Measurements from ENCODE around the gene CAMK2A. TPM values are rescaled to one million over a fixed set of nuclear protein-coding genes. Genes with fewer than 3 reads are reported as not detected.
A peak's percentile ranks its signal among the peaks of the same experiment; 100 is the strongest.

CAMK2A gene
- total and polyA plus RNA-seq, 2 experiments from 2014 or later = 11.8 to 47.7 TPM

DNA sequence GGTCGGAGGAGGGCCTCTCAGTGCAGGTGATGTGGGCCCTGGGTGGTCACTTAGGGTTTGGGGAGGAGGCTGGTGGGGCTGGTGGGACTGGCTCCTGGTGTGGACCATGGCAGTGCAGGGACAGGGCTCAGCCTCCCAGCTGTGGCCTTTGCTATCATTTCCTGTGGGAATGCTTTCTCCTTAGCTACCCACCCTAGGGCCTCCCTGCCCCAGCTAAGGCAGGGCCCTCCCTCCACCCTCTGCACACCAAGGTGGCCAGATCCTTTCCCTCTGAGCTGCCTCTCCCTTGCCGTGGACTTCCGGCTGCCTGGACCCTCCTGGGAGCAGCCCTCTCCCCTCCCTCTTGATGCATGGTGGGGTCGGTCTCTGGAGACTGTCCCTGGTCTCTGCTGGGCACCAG lies 35.9 kb upstream of the CAMK2A start:
- Histone ChIP-seq H3K4me1 (ENCODE audit: low read depth) (no peaks in the 10 kb centered on the region), H3K27me3 (no peaks in the 10 kb centered on the region), H3K27ac (no peak overlapping the region), H3K9me3 (ENCODE audit: low read depth) (no peaks in the 10 kb centered on the region), H3K36me3 (no peaks in the 10 kb centered on the region), H3K4me3 (no peak overlapping the region)
- no peak for DNase-seq (ENCODE audit: low read depth in 1 of 2, low spot score in 1 of 2)
- TF ChIP-seq, protein P1, sequence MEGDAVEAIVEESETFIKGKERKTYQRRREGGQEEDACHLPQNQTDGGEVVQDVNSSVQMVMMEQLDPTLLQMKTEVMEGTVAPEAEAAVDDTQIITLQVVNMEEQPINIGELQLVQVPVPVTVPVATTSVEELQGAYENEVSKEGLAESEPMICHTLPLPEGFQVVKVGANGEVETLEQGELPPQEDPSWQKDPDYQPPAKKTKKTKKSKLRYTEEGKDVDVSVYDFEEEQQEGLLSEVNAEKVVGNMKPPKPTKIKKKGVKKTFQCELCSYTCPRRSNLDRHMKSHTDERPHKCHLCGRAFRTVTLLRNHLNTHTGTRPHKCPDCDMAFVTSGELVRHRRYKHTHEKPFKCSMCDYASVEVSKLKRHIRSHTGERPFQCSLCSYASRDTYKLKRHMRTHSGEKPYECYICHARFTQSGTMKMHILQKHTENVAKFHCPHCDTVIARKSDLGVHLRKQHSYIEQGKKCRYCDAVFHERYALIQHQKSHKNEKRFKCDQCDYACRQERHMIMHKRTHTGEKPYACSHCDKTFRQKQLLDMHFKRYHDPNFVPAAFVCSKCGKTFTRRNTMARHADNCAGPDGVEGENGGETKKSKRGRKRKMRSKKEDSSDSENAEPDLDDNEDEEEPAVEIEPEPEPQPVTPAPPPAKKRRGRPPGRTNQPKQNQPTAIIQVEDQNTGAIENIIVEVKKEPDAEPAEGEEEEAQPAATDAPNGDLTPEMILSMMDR (IDR thresholded peaks at IDR 0.05; ENCODE audit: low read depth, low read length) = no peak

DNA sequence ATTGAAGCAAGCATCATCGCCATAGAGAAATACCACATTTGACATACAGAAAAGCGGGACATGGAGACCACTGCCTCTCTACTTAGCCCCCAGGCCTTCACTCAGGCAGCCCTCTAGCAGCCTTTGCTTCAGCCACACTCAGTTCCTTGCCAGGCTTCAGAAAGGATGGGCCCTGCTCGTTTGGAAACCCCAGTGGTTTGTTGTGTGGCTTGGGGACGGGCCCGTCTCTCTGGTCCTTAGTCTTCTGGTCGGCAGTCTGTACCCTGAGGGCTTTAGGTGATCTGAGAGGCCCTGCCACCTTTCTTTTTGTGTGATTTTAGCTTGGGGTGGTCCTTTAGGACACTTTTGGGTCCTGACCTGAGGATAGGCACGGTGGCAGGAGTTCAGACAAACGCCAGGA lies 34.2 kb upstream of the CAMK2A start:
- peaks cover 12% of the 10 kb centered on the region for H3K4me1 ChIP-seq (ENCODE audit: low read depth)
- H3K9me3 ChIP-seq (ENCODE audit: low read depth) = no peaks in the 10 kb centered on the region
- DNase-seq (ENCODE audit: low read depth in 1 of 2, low spot score in 1 of 2) = no peak
- no peaks in the 10 kb centered on the region for H3K27me3 ChIP-seq
- TF ChIP-seq, protein P1 (IDR thresholded peaks at IDR 0.05; ENCODE audit: low read depth, low read length) = no peak
- H3K27ac ChIP-seq = no peak overlapping the region
- no peak overlapping the region for H3K4me3 ChIP-seq
- H3K36me3 ChIP-seq = no peaks in the 10 kb centered on the region

DNA sequence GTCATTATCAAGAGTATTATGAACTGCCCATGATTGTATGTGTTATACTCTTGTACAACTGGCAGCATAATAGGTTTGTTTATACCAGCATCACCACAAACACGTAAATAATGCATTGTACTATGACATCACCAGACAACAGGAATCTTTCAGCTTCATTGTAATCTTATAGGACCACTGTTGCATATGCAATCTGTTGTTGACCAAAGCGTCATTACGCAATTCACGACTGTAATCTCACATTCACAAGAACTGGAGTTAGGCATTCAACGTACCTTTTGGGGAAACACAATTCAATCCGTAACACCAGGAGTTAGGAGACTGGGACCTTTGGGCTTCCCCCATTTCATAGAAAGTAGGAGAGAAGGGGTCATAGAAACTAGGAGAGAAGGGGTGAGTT lies 33.5 kb upstream of the CAMK2A start:
- H3K27ac ChIP-seq = no peak overlapping the region
- H3K4me1 ChIP-seq (ENCODE audit: low read depth) = peaks cover 17% of the 10 kb centered on the region
- TF ChIP-seq, protein P1 (IDR thresholded peaks at IDR 0.05; ENCODE audit: low read depth, low read length) = no peak
- H3K36me3 ChIP-seq = no peaks in the 10 kb centered on the region
- H3K27me3 ChIP-seq = no peaks in the 10 kb centered on the region
- H3K9me3 ChIP-seq (ENCODE audit: low read depth) = no peaks in the 10 kb centered on the region
- no peak overlapping the region for H3K4me3 ChIP-seq
- peak in 1 of 2 donors; percentile 79 for DNase-seq (ENCODE audit: low read depth in 1 of 2, low spot score in 1 of 2)

DNA sequence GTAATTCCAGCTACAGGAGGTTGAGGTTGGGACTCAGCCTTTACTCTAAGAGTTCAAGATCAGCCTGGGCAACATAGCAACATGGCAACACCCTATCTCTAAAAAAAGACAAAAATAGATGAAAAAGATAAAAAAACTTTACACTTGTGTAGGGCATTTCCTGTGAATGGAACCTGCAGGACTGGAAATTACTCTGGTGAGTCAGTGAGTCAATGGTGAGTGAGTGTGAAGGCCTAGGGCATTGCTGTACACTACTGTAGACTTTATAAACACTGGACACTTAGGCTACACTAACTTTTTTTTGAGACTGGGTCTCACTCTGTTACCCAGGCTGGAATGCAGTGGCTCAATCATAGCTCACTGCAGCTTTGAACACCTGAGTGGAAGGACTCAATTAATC lies 32.6 kb upstream of the CAMK2A start:
- no peak overlapping the region for H3K4me3 ChIP-seq
- TF ChIP-seq, protein P1 (IDR thresholded peaks at IDR 0.05; ENCODE audit: low read depth, low read length) = no peak
- DNase-seq (ENCODE audit: low read depth in 1 of 2, low spot score in 1 of 2) = no peak

DNA sequence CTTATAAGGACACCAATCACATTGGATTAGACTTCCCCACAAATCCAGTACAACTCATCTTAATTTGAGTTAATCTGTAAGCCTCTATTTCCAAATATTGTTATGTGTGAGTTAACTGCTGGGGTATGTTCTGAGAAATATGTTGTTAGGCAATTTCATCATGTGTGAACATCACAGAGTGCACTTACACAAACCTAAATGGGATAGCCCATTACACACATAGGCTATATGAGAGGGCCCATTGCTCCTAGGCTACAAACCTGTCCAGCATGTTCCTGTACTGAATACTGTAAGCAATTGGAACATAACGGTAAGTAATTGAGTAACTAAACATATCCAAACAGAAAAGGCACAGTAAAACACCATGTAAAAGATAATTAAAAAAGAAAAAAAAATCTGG lies 32.2 kb upstream of the CAMK2A start:
- Histone ChIP-seq H3K27me3 (no peaks in the 10 kb centered on the region), H3K4me1 (ENCODE audit: low read depth) (peaks cover 17% of the 10 kb centered on the region), H3K36me3 (no peaks in the 10 kb centered on the region), H3K9me3 (ENCODE audit: low read depth) (no peaks in the 10 kb centered on the region), H3K27ac (no peak overlapping the region), H3K4me3 (no peak overlapping the region)
- TF ChIP-seq, protein P1 (IDR thresholded peaks at IDR 0.05; ENCODE audit: low read depth, low read length) = no peak
- no peak for DNase-seq (ENCODE audit: low read depth in 1 of 2, low spot score in 1 of 2)

More for the DNA sequence above, 32.6 kb upstream of the CAMK2A start:
- Histone ChIP-seq H3K9me3 (ENCODE audit: low read depth) (no peaks in the 10 kb centered on the region), H3K27me3 (no peaks in the 10 kb centered on the region), H3K36me3 (no peaks in the 10 kb centered on the region), H3K4me1 (ENCODE audit: low read depth) (peaks cover 17% of the 10 kb centered on the region), H3K27ac (no peak overlapping the region)

DNA sequence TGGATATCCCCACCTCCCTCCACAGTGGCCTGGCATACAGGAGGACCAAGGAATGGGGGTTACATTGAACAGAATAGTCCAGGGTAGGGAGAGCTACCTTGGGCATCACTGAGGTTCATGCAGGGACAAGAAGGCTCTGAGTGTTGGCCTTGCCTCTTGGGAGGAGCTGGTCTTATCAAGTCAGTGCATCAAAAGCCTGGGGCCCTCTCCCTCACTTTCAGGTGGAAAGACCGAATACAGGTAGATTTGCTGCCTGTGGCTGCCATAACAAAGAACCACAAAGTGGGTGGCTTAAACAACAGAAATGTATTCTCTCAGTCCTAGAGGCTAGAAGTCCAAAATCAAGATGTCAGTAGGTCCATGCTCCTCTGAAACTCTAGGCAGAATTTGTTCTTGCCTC lies 31.6 kb upstream of the CAMK2A start:
- H3K4me1 ChIP-seq (ENCODE audit: low read depth) = peaks cover 17% of the 10 kb centered on the region
- DNase-seq (ENCODE audit: low read depth in 1 of 2, low spot score in 1 of 2) = no peak
- no peaks in the 10 kb centered on the region for H3K36me3 ChIP-seq
- H3K27ac ChIP-seq = no peak overlapping the region
- H3K27me3 ChIP-seq = no peaks in the 10 kb centered on the region
- H3K4me3 ChIP-seq = no peak overlapping the region
- TF ChIP-seq, protein P1 (IDR thresholded peaks at IDR 0.05; ENCODE audit: low read depth, low read length) = no peak
- H3K9me3 ChIP-seq (ENCODE audit: low read depth) = no peaks in the 10 kb centered on the region

Data from cardiac muscle cell (in vitro differentiated cells and primary cell).